ENCODE measurements around the gene OMP.

OMP gene

DNA sequence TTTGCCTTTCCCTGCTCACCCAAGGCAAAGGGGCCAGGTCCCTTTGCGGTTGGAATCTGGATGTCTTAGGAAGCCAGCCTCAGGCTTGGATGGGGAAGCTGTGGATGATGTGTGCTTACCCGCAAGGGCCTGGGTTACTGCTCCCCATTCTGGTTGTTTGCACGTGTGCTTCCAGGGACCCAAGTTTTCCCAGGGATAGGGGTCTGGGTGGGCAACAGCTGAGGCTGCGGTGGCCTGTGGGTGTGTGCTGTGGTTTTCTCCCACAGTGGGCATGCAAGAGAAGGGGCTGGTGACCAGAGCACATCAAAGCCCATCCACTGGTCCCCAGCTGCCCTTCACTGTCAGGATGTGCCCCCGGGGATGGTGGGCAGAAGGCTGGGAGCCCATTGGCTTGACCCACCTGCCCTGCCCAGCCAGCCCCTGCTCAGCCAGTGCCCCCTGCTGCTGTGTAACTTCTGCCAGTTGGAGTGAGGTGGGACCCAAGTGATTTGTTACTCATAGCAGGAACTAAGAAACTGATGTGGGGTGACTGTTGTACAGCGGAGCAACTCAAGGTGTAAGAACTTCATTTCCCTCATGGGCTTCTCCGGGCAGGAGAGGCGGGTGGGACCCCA, 32.6 kb upstream of the OMP start:
- TF ChIP-seq CTCF (IDR thresholded peaks at IDR 0.05; ENCODE audit: extremely low read depth, missing control alignments), result no peak
- DNase-seq (ENCODE audit: low spot score), result peak; percentile 4

DNA sequence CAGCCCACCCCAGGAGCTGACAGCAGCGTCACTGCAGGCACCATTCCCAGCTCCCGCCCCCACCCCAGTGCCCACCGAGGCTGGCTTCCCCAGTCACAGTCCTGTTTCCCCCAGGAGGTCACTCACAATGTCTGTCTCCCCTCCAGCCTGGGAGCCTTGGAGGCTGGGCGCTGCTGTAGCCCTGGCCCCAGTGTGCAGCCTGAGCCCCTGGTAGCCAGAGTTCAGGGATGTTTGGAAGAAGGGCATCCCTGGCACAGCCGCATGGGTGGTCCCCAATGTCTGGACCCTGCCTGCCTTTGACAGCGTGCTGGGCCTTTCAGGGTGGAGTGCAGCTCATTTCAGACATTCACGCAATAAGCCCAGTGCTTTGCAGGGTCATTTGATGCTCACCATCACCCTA, 31.6 kb upstream of the OMP start:
- DNase-seq (ENCODE audit: low spot score), result peak; percentile 6
- no peak for TF ChIP-seq CTCF (IDR thresholded peaks at IDR 0.05; ENCODE audit: extremely low read depth, missing control alignments)

DNA sequence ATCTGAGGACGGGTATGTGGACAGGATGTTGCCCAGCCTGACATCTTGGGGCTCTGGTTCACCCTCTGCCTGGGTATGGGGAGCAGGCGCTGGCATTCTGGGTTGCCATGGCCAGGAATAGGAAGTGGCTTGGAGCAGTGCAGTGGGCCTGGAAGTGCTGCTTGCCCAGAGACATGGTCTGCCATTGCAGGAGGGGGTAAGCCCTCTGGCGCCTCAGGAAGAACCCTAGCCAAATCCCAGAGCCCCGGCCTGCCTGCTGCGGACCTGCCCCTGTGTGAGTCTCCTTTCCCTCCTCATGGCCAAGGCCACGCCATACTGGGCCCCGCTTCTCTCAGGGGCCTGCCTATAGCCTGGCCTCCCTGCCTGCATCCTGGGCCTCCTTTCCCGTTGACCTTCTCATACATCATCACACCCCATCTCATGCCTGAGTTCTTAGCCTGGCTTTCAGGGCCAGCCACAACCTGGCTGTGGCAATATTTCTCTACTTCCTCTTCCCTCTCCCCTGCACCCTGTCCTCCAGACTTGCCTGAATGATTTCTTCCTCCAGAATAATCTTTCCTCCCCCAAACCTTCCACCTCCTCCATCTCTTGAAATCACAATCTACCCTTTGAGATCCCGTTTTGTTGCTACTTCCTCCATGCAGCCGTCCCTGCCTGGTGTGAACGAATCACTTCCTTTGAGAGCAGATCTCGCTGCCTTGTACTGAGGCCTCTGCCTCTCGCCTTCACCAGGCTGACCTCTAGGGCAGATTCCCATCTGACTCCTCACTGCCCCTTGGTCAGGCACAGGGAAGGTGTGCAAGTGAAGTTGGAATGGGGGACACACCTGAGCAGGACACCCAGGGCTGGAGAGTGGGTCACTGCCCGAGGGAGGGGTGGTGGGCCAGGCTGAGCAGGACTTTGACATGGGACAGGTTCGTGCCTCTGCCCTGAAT, 30.7 kb upstream of the OMP start:
- no peak for TF ChIP-seq CTCF (IDR thresholded peaks at IDR 0.05; ENCODE audit: extremely low read depth, missing control alignments)
- peak; percentile 14 for DNase-seq (ENCODE audit: low spot score)

DNA sequence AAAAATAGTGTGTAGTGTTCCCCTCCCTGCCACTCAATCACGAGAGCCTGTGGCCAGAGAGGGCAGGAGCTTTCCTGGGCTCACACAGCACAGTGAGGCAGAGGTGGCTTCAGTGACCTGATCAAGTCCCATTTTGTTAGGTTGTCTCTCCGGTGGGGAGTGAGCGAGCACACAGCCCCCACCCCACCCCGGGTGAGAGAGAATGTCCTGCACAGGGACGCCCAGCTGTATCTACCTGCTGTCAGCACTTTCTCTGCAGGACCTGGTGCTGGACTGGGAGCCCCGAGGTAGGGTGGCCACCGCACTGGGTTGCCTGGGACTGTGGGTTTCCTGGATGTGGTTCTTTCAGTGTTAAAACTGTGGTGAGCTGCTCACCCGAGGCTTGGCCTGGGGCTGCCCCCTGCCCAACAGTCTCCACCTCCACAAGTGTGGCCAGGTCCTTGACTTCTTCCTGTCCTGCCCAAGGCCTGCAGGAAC, 29.8 kb upstream of the OMP start:
- TF ChIP-seq CTCF (IDR thresholded peaks at IDR 0.05; ENCODE audit: extremely low read depth, missing control alignments), result no peak
- DNase-seq (ENCODE audit: low spot score), result no peak

GRCh38 chr11:77073328-77074001, 29.2 kb upstream of the OMP start:
- no peak for TF ChIP-seq CTCF (IDR thresholded peaks at IDR 0.05; ENCODE audit: extremely low read depth, missing control alignments)
- peak; percentile 26 for DNase-seq (ENCODE audit: low spot score)

DNA sequence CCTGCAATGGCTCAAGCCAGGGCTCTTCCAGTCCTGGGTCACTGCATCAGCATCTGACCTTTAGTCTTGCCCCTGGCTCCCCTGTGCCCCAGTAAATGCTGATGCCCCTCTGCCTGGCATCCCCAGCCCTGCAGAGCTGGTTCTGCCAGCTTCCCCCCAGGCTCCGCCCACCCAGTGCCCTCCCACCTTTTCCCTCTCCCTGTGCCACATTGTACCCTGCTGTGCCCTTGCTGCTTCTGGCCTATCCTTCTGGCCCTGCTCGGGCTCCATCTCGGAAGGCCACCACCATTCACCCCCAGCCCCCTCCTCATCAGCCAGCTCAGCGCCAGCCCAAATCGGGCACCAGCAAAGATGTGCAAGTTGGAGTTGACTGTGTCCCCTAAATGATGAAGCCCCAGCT, 28.4 kb upstream of the OMP start:
- peak; percentile 5 for DNase-seq (ENCODE audit: low spot score)
- no peak for TF ChIP-seq CTCF (IDR thresholded peaks at IDR 0.05; ENCODE audit: extremely low read depth, missing control alignments)
